Measurements from ENCODE around the gene TRIM47. TPM values are rescaled to one million over a fixed set of nuclear protein-coding genes. Genes with fewer than 3 reads are reported as not detected.
A peak's percentile ranks its signal among the peaks of the same experiment; 100 is the strongest.

TRIM47 gene
- total RNA-seq, 2 experiments from 2014 or later = 25.9 to 41.9 TPM

DNA sequence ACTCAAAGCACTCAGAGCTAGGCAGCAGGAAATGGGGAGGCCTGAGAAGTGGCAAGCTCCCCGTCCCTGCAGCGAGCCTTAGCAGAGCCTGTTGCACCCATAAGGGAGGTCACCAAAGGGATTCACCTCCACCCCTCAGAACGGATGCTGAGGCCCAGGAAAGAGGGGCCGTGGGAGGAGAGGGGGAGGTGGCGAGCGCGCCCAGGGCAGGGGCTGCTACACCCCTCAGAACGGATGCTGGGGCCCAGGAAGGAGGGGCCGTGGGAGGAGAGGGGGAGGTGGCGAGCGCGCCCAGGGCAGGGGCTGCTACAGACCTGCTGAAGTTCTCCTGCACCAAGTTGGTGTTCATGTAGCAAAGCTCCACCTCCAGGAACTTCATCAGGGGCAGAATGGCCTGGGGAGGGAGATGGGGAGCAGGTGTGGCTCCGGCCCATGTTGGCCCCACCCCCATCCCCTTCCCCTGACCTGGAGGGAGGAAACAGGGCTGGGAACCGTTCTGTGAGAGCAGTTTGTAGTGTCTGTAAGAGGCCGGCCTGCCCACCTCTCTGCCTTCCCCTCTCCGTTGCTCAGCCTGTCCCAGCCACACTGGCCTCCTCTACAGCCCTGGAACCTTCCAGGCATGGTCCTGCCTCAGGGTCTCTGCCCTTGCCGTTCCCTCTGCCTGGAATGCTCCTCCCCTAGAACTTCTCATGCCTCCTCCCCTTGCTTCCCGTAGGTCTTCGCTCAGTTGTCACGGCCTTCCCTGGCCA is 45.6 kb downstream of the TRIM47 start:
- POLR2A ChIA-PET = interaction anchor here (0.6 to 1.5 kb wide), 4 partner anchors 17 to 62 kb away, joined by 3 to 7 read pairs (median 4); no protein-coding TSS in a partner anchor
- Histone ChIP-seq H3K27ac (ENCODE audit: low read depth, low read length, poor library complexity, severe bottlenecking) (peak overlapping the region; percentile 36), H3K79me2 (ENCODE audit: insufficient read depth, low read depth, low read length) (no peaks in the 10 kb centered on the region), H3K4me2 (ENCODE audit: low read length) (peak overlapping the region; percentile 53), H2AFZ (ENCODE audit: low read length) (peak overlapping the region; percentile 15; the same call in 1 of the 2 replicates), H4K20me1 (ENCODE audit: insufficient read depth, low read length) (no peaks in the 10 kb centered on the region), H3K4me3 (ENCODE audit: low read depth, low read length, poor library complexity, severe bottlenecking) (peak overlapping the region; percentile 30), H3K4me1 (ENCODE audit: insufficient read depth, low read length, poor library complexity, severe bottlenecking) (peaks cover 19% of the 10 kb centered on the region), H3K36me3 (ENCODE audit: insufficient read depth, low read length) (no peaks in the 10 kb centered on the region), H3K9me2 (ENCODE audit: insufficient read depth, low read length) (no peaks in the 10 kb centered on the region), H3K9me3 (ENCODE audit: low read length) (no peaks in the 10 kb centered on the region)
- TF ChIP-seq EZH2phosphoT487 (IDR thresholded peaks at IDR 0.05; ENCODE audit: borderline replicate concordance, low read depth, low read length) = no peak
- TF ChIP-seq, protein P1, sequence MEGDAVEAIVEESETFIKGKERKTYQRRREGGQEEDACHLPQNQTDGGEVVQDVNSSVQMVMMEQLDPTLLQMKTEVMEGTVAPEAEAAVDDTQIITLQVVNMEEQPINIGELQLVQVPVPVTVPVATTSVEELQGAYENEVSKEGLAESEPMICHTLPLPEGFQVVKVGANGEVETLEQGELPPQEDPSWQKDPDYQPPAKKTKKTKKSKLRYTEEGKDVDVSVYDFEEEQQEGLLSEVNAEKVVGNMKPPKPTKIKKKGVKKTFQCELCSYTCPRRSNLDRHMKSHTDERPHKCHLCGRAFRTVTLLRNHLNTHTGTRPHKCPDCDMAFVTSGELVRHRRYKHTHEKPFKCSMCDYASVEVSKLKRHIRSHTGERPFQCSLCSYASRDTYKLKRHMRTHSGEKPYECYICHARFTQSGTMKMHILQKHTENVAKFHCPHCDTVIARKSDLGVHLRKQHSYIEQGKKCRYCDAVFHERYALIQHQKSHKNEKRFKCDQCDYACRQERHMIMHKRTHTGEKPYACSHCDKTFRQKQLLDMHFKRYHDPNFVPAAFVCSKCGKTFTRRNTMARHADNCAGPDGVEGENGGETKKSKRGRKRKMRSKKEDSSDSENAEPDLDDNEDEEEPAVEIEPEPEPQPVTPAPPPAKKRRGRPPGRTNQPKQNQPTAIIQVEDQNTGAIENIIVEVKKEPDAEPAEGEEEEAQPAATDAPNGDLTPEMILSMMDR (conservative IDR thresholded peaks at IDR 0.05; ENCODE audit: low read length) = no peak
- DNase-seq (ENCODE audit: low spot score) = peak; percentile 57
- CTCF ChIA-PET (ENCODE audit: unreplicated experiment) = no interaction called here
- BruUV-seq (replicated peaks) = no TSS peak
- intact Hi-C loops (cut with micrococcal nuclease; ENCODE audit: unreplicated experiment) = no loop called here

DNA sequence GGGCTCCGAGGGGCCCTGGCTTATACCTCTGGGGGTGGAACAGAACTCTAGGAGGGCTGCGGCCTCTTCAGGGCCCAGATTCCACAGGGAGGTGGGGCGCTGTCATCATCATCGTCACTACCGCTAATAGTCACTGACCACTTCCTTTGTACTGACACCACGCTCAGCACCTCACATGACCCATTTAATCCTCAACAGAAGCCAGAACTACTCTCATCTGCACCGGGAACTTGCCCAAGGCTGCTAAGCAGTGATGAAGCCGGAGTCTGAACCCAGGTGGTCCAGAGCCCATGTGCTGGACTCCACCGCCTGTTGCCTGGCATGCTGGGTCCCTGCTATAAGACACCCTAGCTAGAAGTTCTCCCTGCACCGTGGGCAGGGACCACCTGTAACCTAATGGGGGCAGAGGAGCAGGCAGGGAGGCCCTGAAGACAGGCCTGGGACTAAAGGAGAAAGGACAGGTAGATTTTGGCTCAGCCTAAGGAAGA is 46.2 kb downstream of the TRIM47 start:
- no peaks in the 10 kb centered on the region for H3K79me2 ChIP-seq (ENCODE audit: insufficient read depth, low read depth, low read length)
- TF ChIP-seq, protein P1 (conservative IDR thresholded peaks at IDR 0.05; ENCODE audit: low read length) = no peak
- TF ChIP-seq EZH2phosphoT487 (IDR thresholded peaks at IDR 0.05; ENCODE audit: borderline replicate concordance, low read depth, low read length) = no peak
- no peaks in the 10 kb centered on the region for H3K9me3 ChIP-seq (ENCODE audit: low read length)
- H3K36me3 ChIP-seq (ENCODE audit: insufficient read depth, low read length) = no peaks in the 10 kb centered on the region
- H3K4me2 ChIP-seq (ENCODE audit: low read length) = peak overlapping the region; percentile 53
- H2AFZ ChIP-seq (ENCODE audit: low read length) = peak overlapping the region; percentile 15; the same call in 1 of the 2 replicates
- no peaks in the 10 kb centered on the region for H4K20me1 ChIP-seq (ENCODE audit: insufficient read depth, low read length)
- intact Hi-C loops (cut with micrococcal nuclease; ENCODE audit: unreplicated experiment) = no loop called here
- POLR2A ChIA-PET = interaction anchor here (0.5 to 1.5 kb wide), 4 partner anchors 16 to 943 kb away, joined by 3 to 6 read pairs (median 3); no protein-coding TSS in a partner anchor
- H3K4me3 ChIP-seq (ENCODE audit: low read depth, low read length, poor library complexity, severe bottlenecking) = peak overlapping the region; percentile 30
- no TSS peak for BruUV-seq (replicated peaks)
- no peaks in the 10 kb centered on the region for H3K9me2 ChIP-seq (ENCODE audit: insufficient read depth, low read length)
- H3K27ac ChIP-seq (ENCODE audit: low read depth, low read length, poor library complexity, severe bottlenecking) = peak overlapping the region; percentile 36
- H3K4me1 ChIP-seq (ENCODE audit: insufficient read depth, low read length, poor library complexity, severe bottlenecking) = peaks cover 23% of the 10 kb centered on the region
- DNase-seq (ENCODE audit: low spot score) = no peak
- CTCF ChIA-PET (ENCODE audit: unreplicated experiment) = no interaction called here
